ENCODE measurements around the gene NOCT.
"Not testable (repeated sequence)": the region's sequence is repeated elsewhere in the genome, so short reads cannot be mapped to it uniquely, and the experiment has no call there.

GRCh38 chr4:139059026-139059425 lies 43.4 kb downstream of the NOCT start:
- TF ChIP-seq CTCF, EZH2phosphoT487, EZH2 (IDR thresholded peaks at IDR 0.05): not testable (repeated sequence)
